GM20431 (cell line): ENCODE results near the gene MON1B.
"Not testable (repeated sequence)": the region's sequence is repeated elsewhere in the genome, so short reads cannot be mapped to it uniquely, and the experiment has no call there.

ENCODE experiments used
- in situ Hi-C: fragments of 300-500 bp; cut with MseI, MboI; formaldehyde crosslinking; loops from one replicate; pipeline ENCODE4 v1.15.0; 2020; ENCODE audit warnings: low sequenced_read_pairs; ENCODE audit not compliant: unreplicated experiment

Gene MON1B

GRCh38 chr16:77190478-77191258 is at the start of gene MON1B:
Gene MON1B (plus strand): TSS chr16:77191190. CDS start chr16:77191486, 296 bp downstream.
- in situ Hi-C loops: no loop called here

GRCh38 chr16:77143364-77143763 is 47.6 kb upstream of the MON1B start:
- in situ Hi-C loops: no loop called here

- in situ Hi-C loops: no loop called here
Observed at GRCh38 chr16:77148121-77148520, 42.9 kb upstream of the MON1B start.

GRCh38 chr16:77157346-77158058 is 33.5 kb upstream of the MON1B start:
- in situ Hi-C loops: loop anchor here (25.0 kb wide), 1 partner anchor 1370 kb away; no protein-coding TSS in a partner anchor

GRCh38 chr16:77158293-77158692 is 32.7 kb upstream of the MON1B start:
- in situ Hi-C loops: loop anchor here (25.0 kb wide), 1 partner anchor 1371 kb away; no protein-coding TSS in a partner anchor

- in situ Hi-C loops: loop anchor here (25.0 kb wide), 1 partner anchor 1378 kb away; no protein-coding TSS in a partner anchor
Observed at GRCh38 chr16:77165006-77165405, 26.0 kb upstream of the MON1B start.

GRCh38 chr16:77165536-77166236 is 25.3 kb upstream of the MON1B start:
- in situ Hi-C loops: loop anchor here (25.0 kb wide), 1 partner anchor 1378 kb away; no protein-coding TSS in a partner anchor

GRCh38 chr16:77166726-77167125 is 24.3 kb upstream of the MON1B start:
- in situ Hi-C loops: loop anchor here (25.0 kb wide), 1 partner anchor 1379 kb away; no protein-coding TSS in a partner anchor

GRCh38 chr16:77168901-77169300 is 22.1 kb upstream of the MON1B start:
- in situ Hi-C loops: loop anchor here (25.0 kb wide), 1 partner anchor 1382 kb away; no protein-coding TSS in a partner anchor

- in situ Hi-C loops: loop anchor here (25.0 kb wide), 1 partner anchor 1382 kb away; no protein-coding TSS in a partner anchor
Observed at GRCh38 chr16:77169650-77170236, 21.2 kb upstream of the MON1B start.

GRCh38 chr16:77170805-77171204 is 20.2 kb upstream of the MON1B start:
- in situ Hi-C loops: loop anchor here (25.0 kb wide), 1 partner anchor 1384 kb away; no protein-coding TSS in a partner anchor

- in situ Hi-C loops: loop anchor here (25.0 kb wide), 1 partner anchor 1385 kb away; no protein-coding TSS in a partner anchor
Observed at GRCh38 chr16:77171745-77172635, 19.0 kb upstream of the MON1B start.

GRCh38 chr16:77172951-77173350 is 18.0 kb upstream of the MON1B start:
- in situ Hi-C loops: loop anchor here (25.0 kb wide), 1 partner anchor 1386 kb away; no protein-coding TSS in a partner anchor

- in situ Hi-C loops: no loop called here
Observed at GRCh38 chr16:77183137-77183536, 7.9 kb upstream of the MON1B start.

- in situ Hi-C loops: not testable (repeated sequence)
Observed at GRCh38 chr16:77186298-77186697, 4.7 kb upstream of the MON1B start.

GRCh38 chr16:77190190-77190477 is 856 bp upstream of the MON1B start:
- in situ Hi-C loops: no loop called here

GRCh38 chr16:77191259-77191969 is 424 bp downstream of the MON1B start:
- in situ Hi-C loops: no loop called here

GRCh38 chr16:77193377-77193776 is 2.4 kb downstream of the MON1B start:
- in situ Hi-C loops: no loop called here
